Measurements from ENCODE around the gene WFIKKN1.

- TF ChIP-seq TARDBP (IDR thresholded peaks at IDR 0.05), result no peak
- TF ChIP-seq BHLHE40 (IDR thresholded peaks at IDR 0.05; ENCODE audit: borderline replicate concordance), result no peak
- TF ChIP-seq L3MBTL2 (conservative IDR thresholded peaks at IDR 0.05), result no peak
- no peak for TF ChIP-seq ARNT (IDR thresholded peaks at IDR 0.05)
- no peak for TF ChIP-seq ZNF384 (IDR thresholded peaks at IDR 0.05)
- TF ChIP-seq FOXK2 (IDR thresholded peaks at IDR 0.05), result no peak
- no peak for TF ChIP-seq FOXA1 (IDR thresholded peaks at IDR 0.05)
- no peak for TF ChIP-seq SUZ12 (IDR thresholded peaks at IDR 0.05)
- TF ChIP-seq SP1 (IDR thresholded peaks at IDR 0.05), result no peak
- TF ChIP-seq LEF1 (IDR thresholded peaks at IDR 0.05; ENCODE audit: borderline replicate concordance), result no peak
- TF ChIP-seq FOXM1 (IDR thresholded peaks at IDR 0.05; ENCODE audit: borderline replicate concordance), result no peak
- no peak for TF ChIP-seq HDGF (IDR thresholded peaks at IDR 0.05; ENCODE audit: borderline replicate concordance)
- TF ChIP-seq ELF4 (IDR thresholded peaks at IDR 0.05), result no peak
- TF ChIP-seq CTBP1 (IDR thresholded peaks at IDR 0.05; ENCODE audit: borderline replicate concordance), result no peak
Observed at GRCh38 chr16:622920-623280, 7.9 kb upstream of the WFIKKN1 start.
